ENCODE results near the gene CRB2. TPM values are rescaled to one million over a fixed set of nuclear protein-coding genes. Genes with fewer than 3 reads are reported as not detected.

Gene CRB2
- total RNA-seq, 1 donor from 2014 or later = 6.8 TPM

DNA sequence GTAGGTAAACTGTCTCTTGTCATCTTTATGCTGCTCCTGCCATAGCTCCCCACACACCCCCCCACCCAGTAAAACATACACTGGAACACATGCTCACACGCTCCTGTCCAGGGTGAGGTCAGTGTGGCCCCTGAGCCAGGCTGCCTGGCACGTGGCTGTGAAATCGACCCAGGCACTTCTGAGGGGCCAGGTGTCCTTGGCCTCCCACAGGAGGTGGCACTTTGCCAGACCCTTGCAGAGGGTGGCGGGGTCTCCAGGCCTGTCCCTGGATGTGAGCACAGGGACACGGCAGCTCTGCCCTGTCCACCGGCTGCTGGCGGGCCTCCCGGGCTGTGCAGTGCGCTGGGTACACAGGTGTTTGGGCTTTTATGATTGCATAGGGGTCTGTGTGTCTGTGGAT, 10.0 kb upstream of the CRB2 start:
- H3K4me1 Mint-ChIP-seq (ENCODE audit: low read depth, unreplicated experiment) = peaks cover 4% of the 10 kb centered on the region
- H3K4me3 Mint-ChIP-seq (ENCODE audit: unreplicated experiment) = no peak overlapping the region
- H3K9me3 Mint-ChIP-seq (ENCODE audit: unreplicated experiment) = no peaks in the 10 kb centered on the region
- H3K36me3 Mint-ChIP-seq (ENCODE audit: unreplicated experiment) = no peaks in the 10 kb centered on the region
- TF ChIP-seq, protein P1, sequence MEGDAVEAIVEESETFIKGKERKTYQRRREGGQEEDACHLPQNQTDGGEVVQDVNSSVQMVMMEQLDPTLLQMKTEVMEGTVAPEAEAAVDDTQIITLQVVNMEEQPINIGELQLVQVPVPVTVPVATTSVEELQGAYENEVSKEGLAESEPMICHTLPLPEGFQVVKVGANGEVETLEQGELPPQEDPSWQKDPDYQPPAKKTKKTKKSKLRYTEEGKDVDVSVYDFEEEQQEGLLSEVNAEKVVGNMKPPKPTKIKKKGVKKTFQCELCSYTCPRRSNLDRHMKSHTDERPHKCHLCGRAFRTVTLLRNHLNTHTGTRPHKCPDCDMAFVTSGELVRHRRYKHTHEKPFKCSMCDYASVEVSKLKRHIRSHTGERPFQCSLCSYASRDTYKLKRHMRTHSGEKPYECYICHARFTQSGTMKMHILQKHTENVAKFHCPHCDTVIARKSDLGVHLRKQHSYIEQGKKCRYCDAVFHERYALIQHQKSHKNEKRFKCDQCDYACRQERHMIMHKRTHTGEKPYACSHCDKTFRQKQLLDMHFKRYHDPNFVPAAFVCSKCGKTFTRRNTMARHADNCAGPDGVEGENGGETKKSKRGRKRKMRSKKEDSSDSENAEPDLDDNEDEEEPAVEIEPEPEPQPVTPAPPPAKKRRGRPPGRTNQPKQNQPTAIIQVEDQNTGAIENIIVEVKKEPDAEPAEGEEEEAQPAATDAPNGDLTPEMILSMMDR (IDR thresholded peaks at IDR 0.05; ENCODE audit: partially characterized antibody, unreplicated experiment) = no peak
- DNase-seq = no peak
- no peak overlapping the region for H3K27ac Mint-ChIP-seq (ENCODE audit: unreplicated experiment)
- H3K27me3 Mint-ChIP-seq (ENCODE audit: unreplicated experiment) = peaks cover 7% of the 10 kb centered on the region

DNA sequence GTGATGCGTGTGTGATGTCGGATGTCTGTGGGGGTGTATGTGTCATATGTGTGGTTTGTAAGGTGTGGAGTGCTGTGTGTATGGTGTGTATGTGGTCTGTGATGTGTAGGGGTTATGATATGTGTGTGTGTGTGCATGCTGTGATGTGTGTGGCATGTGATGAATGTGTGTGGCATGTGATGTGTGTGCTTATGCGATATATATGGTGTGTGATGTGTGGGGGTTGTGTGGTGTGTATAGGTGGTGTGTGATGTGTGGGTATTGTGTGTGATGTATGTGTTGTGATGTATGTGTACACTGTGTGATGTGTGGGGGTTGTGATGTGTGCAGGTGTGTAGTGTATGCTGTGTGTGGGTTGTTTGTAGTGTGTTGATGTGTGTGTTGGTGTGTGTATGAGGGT, 9.2 kb upstream of the CRB2 start:
- no peak for DNase-seq
- H3K4me3 Mint-ChIP-seq (ENCODE audit: unreplicated experiment) = no peak overlapping the region
- no peaks in the 10 kb centered on the region for H3K36me3 Mint-ChIP-seq (ENCODE audit: unreplicated experiment)
- no peaks in the 10 kb centered on the region for H3K9me3 Mint-ChIP-seq (ENCODE audit: unreplicated experiment)
- H3K4me1 Mint-ChIP-seq (ENCODE audit: low read depth, unreplicated experiment) = peaks cover 4% of the 10 kb centered on the region
- peaks cover 7% of the 10 kb centered on the region for H3K27me3 Mint-ChIP-seq (ENCODE audit: unreplicated experiment)
- TF ChIP-seq, protein P1 (IDR thresholded peaks at IDR 0.05; ENCODE audit: partially characterized antibody, unreplicated experiment) = no peak
- H3K27ac Mint-ChIP-seq (ENCODE audit: unreplicated experiment) = no peak overlapping the region

DNA sequence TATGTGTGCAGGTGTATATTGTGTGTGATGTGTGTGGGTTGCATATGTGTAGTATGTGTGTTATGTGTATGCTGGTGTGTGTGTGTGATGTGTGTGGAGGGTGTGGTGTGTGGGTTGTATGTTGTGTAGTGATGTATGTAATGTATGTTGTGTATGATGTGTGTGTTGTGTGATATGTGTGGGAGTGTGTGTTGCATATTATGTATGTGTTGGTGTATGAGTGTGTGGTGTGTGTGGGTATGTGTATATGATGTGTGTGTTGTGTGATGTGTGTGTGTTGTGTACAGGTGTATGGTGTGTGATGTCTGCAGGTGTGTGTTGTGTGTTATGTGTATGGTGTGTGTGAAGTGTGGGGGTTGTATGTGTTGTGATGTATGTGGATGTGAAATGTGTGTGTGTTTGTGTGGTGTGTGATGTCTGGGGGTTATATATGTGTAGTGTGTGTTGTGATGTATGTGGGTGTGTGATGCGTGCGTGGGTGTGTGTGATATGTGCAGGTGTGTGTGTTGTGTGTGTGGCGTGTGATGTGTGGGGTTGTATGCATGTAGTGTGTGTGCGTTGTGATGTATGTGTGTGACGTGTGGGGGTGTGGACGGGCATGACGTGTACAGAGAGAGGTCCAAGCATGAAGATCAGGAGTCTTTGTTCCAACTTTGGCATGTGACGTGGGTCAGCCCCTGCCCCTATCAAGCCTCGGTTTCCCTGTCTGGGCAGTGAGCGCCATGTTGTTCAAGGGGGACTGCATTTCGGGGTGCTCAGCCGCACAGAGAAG, 8.5 kb upstream of the CRB2 start:
- DNase-seq = no peak
- Mint-ChIP-seq H3K27ac (ENCODE audit: unreplicated experiment) (no peak overlapping the region), H3K9me3 (ENCODE audit: unreplicated experiment) (no peaks in the 10 kb centered on the region), H3K36me3 (ENCODE audit: unreplicated experiment) (no peaks in the 10 kb centered on the region), H3K27me3 (ENCODE audit: unreplicated experiment) (peaks cover 7% of the 10 kb centered on the region), H3K4me1 (ENCODE audit: low read depth, unreplicated experiment) (peaks cover 4% of the 10 kb centered on the region), H3K4me3 (ENCODE audit: unreplicated experiment) (no peak overlapping the region)
- TF ChIP-seq, protein P1 (IDR thresholded peaks at IDR 0.05; ENCODE audit: partially characterized antibody, unreplicated experiment) = no peak

DNA sequence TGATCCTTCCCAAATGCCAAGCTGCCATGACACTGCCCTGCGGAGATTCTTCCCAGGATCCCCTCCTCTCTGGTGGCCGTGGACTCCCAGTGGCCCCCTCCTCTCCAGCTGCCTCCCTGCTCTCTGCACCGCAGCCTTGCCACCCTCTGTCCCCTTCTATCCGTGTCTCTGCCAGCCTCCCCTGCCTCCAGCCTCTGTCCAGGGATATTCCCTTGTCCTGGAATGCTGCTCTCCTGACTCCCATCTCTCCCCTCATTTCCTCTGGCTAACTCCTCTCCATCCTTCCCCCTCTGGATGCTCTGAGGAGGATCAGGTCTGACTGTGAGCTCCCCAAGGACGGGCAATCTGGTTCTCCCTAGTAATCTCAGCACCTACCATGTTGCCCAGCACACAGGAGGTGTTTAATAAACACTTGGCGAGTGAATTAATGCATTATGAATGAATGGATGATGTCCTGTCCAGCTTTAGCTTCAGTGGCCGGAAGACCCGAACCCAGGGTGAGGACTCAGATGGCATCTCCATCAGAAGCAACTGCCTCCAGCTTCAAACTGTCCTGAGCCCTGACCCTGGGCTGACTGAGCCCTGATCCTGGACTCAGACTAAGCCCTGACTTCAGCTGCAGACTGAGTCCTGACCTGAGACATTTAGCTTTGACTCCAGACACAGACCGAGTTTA, 7.5 kb upstream of the CRB2 start:
- no peak for DNase-seq
- no peak overlapping the region for H3K27ac Mint-ChIP-seq (ENCODE audit: unreplicated experiment)
- no peak overlapping the region for H3K4me3 Mint-ChIP-seq (ENCODE audit: unreplicated experiment)
- peaks cover 4% of the 10 kb centered on the region for H3K4me1 Mint-ChIP-seq (ENCODE audit: low read depth, unreplicated experiment)
- H3K9me3 Mint-ChIP-seq (ENCODE audit: unreplicated experiment) = no peaks in the 10 kb centered on the region
- H3K36me3 Mint-ChIP-seq (ENCODE audit: unreplicated experiment) = no peaks in the 10 kb centered on the region
- TF ChIP-seq, protein P1 (IDR thresholded peaks at IDR 0.05; ENCODE audit: partially characterized antibody, unreplicated experiment) = no peak
- peaks cover 7% of the 10 kb centered on the region for H3K27me3 Mint-ChIP-seq (ENCODE audit: unreplicated experiment)

DNA sequence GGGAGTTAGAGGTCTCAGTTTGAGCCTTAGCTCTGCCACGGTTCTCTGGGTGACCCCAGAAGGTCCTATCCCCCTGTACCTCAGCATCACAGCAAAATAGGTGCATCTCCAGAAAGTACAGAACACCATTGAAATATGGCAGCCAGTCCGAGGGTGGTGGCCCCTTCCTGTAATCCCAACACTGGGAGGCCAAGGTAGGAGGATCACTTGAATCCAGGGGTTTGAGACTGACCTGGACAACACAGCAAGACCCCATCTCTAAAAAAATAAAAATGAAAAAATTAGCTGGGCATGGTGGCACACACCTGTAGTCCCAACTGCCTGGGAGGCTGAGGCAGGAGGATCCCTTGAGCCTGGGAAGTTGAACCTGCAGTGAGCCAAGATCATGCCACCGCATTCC, 7.0 kb upstream of the CRB2 start:
- H3K4me3 Mint-ChIP-seq (ENCODE audit: unreplicated experiment) = no peak overlapping the region
- DNase-seq = no peak
- H3K9me3 Mint-ChIP-seq (ENCODE audit: unreplicated experiment) = no peaks in the 10 kb centered on the region
- no peak overlapping the region for H3K27ac Mint-ChIP-seq (ENCODE audit: unreplicated experiment)
- peaks cover 4% of the 10 kb centered on the region for H3K4me1 Mint-ChIP-seq (ENCODE audit: low read depth, unreplicated experiment)
- no peaks in the 10 kb centered on the region for H3K36me3 Mint-ChIP-seq (ENCODE audit: unreplicated experiment)
- H3K27me3 Mint-ChIP-seq (ENCODE audit: unreplicated experiment) = peaks cover 7% of the 10 kb centered on the region
- TF ChIP-seq, protein P1 (IDR thresholded peaks at IDR 0.05; ENCODE audit: partially characterized antibody, unreplicated experiment) = no peak
